Suprapubic skin (tissue), 4 donors: ENCODE measurements around the gene CYSLTR2. TPM values are rescaled to one million over a fixed set of nuclear protein-coding genes. Genes with fewer than 3 reads are reported as not detected.

Experiments
- DNase-seq, 2 donors: peaks; one replicate each; pipeline ENCODE4 v3.0.0-alpha.2; 2019; ENCODE audit warnings: low spot score in 2 of 2
- H3K27ac ChIP-seq: fragments of 200-600 bp; sonication (generic); one replicate; pipeline ENCODE4 v1.5.1; 2019
- H3K27me3 ChIP-seq: fragments of 200-600 bp; sonication (generic); one replicate; pipeline ENCODE4 v1.5.1; 2019
- H3K36me3 ChIP-seq: fragments of 200-600 bp; sonication (generic); one replicate; pipeline ENCODE4 v1.5.1; 2019
- H3K4me1 ChIP-seq: fragments of 200-600 bp; sonication (generic); one replicate; pipeline ENCODE4 v1.5.1; 2019
- H3K4me3 ChIP-seq: fragments of 200-600 bp; sonication (generic); one replicate; pipeline ENCODE4 v1.5.1; 2019; ENCODE audit warnings: mild to moderate bottlenecking
- H3K9me3 ChIP-seq: fragments of 200-600 bp; sonication (generic); one replicate; pipeline ENCODE4 v1.5.1; 2019
- CTCF ChIP-seq, 2 donors: fragments of 200-600 bp in 1 of 2; fragments of 450-650 bp in 1 of 2; sonication (generic) in 1 of 2; IDR thresholded peaks; one replicate each; pipeline ENCODE4 v1.5.1; 2016 to 2019; ENCODE audit warnings: antibody characterized with exemption in 2 of 2, mild to moderate bottlenecking in 1 of 2, moderate library complexity in 1 of 2
- EP300 ChIP-seq: sonication (generic); formaldehyde crosslinking; IDR thresholded peaks from one replicate; pipeline ENCODE4 v1.6.1; 2017; ENCODE audit warnings: antibody characterized with exemption
- POLR2A ChIP-seq, 2 donors: fragments of 450-650 bp; IDR thresholded peaks; one replicate each; pipeline ENCODE4 v1.6.1; 2017; ENCODE audit warnings: antibody characterized with exemption in 2 of 2, mild to moderate bottlenecking in 2 of 2, moderate library complexity in 2 of 2
- POLR2AphosphoS5 ChIP-seq, 3 donors: sonication (generic); formaldehyde crosslinking; IDR thresholded peaks; one replicate each; pipeline ENCODE4 v1.6.1; 2017; ENCODE audit warnings: antibody characterized with exemption in 3 of 3
- WGBS: methylation state at CpG from one replicate; pipeline ENCODE4 v1.1.5; 2018; 5-methylcytosine and 5-hydroxymethylcytosine counted together
- total RNA-seq, 4 donors: library from RNA; depleted of rRNA; stranded (reverse); fragments of >200 nt; gene quantifications; one replicate each; pipeline ENCODE4 v1.1.0, GENCODE V29; 2016

The CYSLTR2 gene
- total RNA-seq, 4 donors from 2014 or later: 0.93 to 2.2 (median 1.7) TPM

GRCh38 chr13:48630291-48630690 lies 23.4 kb upstream of the CYSLTR2 start:
- H3K9me3 ChIP-seq: no peaks in the 10 kb centered on the region
- no peaks in the 10 kb centered on the region for H3K4me1 ChIP-seq
- H3K27me3 ChIP-seq: no peaks in the 10 kb centered on the region
- no peak for TF ChIP-seq POLR2A (IDR thresholded peaks at IDR 0.05)
- TF ChIP-seq EP300: no peak
- no peak for TF ChIP-seq POLR2AphosphoS5 (IDR thresholded peaks at IDR 0.05)
- no peak for TF ChIP-seq CTCF (IDR thresholded peaks at IDR 0.05)
- H3K27ac ChIP-seq: no peak overlapping the region
- no peak overlapping the region for H3K4me3 ChIP-seq
- 90% methylated on average over 1 of the region's 1 CpG for WGBS
- H3K36me3 ChIP-seq: no peaks in the 10 kb centered on the region
- DNase-seq: no peak

GRCh38 chr13:48630773-48631172 lies 23.0 kb upstream of the CYSLTR2 start:
- DNase-seq: no peak
- WGBS: 63% methylated on average over 4 of the region's 4 CpGs
- no peak for TF ChIP-seq POLR2A (IDR thresholded peaks at IDR 0.05)
- no peak for TF ChIP-seq POLR2AphosphoS5 (IDR thresholded peaks at IDR 0.05)
- no peak for TF ChIP-seq EP300
- TF ChIP-seq CTCF (IDR thresholded peaks at IDR 0.05): no peak
- no peak overlapping the region for H3K4me3 ChIP-seq
- no peaks in the 10 kb centered on the region for H3K9me3 ChIP-seq
- H3K27ac ChIP-seq: peak overlapping the region; percentile 29
- no peaks in the 10 kb centered on the region for H3K27me3 ChIP-seq
- H3K36me3 ChIP-seq: no peaks in the 10 kb centered on the region
- no peaks in the 10 kb centered on the region for H3K4me1 ChIP-seq

GRCh38 chr13:48631441-48631840 lies 22.3 kb upstream of the CYSLTR2 start:
- H3K4me3 ChIP-seq: no peak overlapping the region
- no peaks in the 10 kb centered on the region for H3K27me3 ChIP-seq
- WGBS: 43% methylated on average over 1 of the region's 1 CpG
- DNase-seq: no peak
- H3K4me1 ChIP-seq: no peaks in the 10 kb centered on the region
- H3K36me3 ChIP-seq: no peaks in the 10 kb centered on the region
- no peak for TF ChIP-seq CTCF (IDR thresholded peaks at IDR 0.05)
- no peak for TF ChIP-seq POLR2A (IDR thresholded peaks at IDR 0.05)
- TF ChIP-seq EP300: no peak
- no peak for TF ChIP-seq POLR2AphosphoS5 (IDR thresholded peaks at IDR 0.05)
- H3K9me3 ChIP-seq: peaks cover 3% of the 10 kb centered on the region
- H3K27ac ChIP-seq: no peak overlapping the region

GRCh38 chr13:48633700-48634099 lies 20.0 kb upstream of the CYSLTR2 start:
- H3K4me3 ChIP-seq: no peak overlapping the region

GRCh38 chr13:48634636-48635035 lies 19.1 kb upstream of the CYSLTR2 start:
- Histone ChIP-seq H3K4me1 (no peaks in the 10 kb centered on the region), H3K36me3 (no peaks in the 10 kb centered on the region), H3K27me3 (no peaks in the 10 kb centered on the region), H3K9me3 (peaks cover 5% of the 10 kb centered on the region), H3K27ac (no peak overlapping the region), H3K4me3 (no peak overlapping the region)
- no peak for DNase-seq
- no peak for TF ChIP-seq POLR2A (IDR thresholded peaks at IDR 0.05)
- no peak for TF ChIP-seq POLR2AphosphoS5 (IDR thresholded peaks at IDR 0.05)
- no peak for TF ChIP-seq CTCF (IDR thresholded peaks at IDR 0.05)
- no peak for TF ChIP-seq EP300

More at GRCh38 chr13:48633700-48634099, 20.0 kb upstream of the CYSLTR2 start:
- Histone ChIP-seq H3K27ac (no peak overlapping the region), H3K9me3 (peaks cover 5% of the 10 kb centered on the region), H3K4me1 (no peaks in the 10 kb centered on the region), H3K36me3 (no peaks in the 10 kb centered on the region), H3K27me3 (no peaks in the 10 kb centered on the region)
- 64% methylated on average over 3 of the region's 3 CpGs for WGBS
- DNase-seq: no peak
- no peak for TF ChIP-seq POLR2AphosphoS5 (IDR thresholded peaks at IDR 0.05)
- no peak for TF ChIP-seq CTCF (IDR thresholded peaks at IDR 0.05)
- TF ChIP-seq POLR2A (IDR thresholded peaks at IDR 0.05): no peak
- TF ChIP-seq EP300: no peak
